RWPE1 (cell line): ENCODE results near the gene ACVRL1.

Source experiments
- CTCF ChIA-PET: fragments of 350-600 bp; sonication (Branson Sonifier 250); formaldehyde crosslinking; extraction: SDS; loops from one replicate; lab custom pipeline; 2021; lab: Yijun Ruan, JAX
- POLR2A ChIA-PET: fragments of 400-600 bp; formaldehyde crosslinking; extraction: SDS; loops from one replicate; lab custom pipeline; 2020; ENCODE audit warnings: antibody characterized with exemption; ENCODE audit not compliant: low non-redundant PET; lab: Yijun Ruan, JAX
- DNase-seq: peaks from one replicate; pipeline ENCODE4 v3.0.0; 2012; ENCODE audit warnings: low spot score
- H3K27ac ChIP-seq: fragments of 450-650 bp; 2 replicates; pipeline ENCODE4 v1.5.1; 2017
- TF ChIP-seq, protein P1 (sequence below): fragments of 450-650 bp; conservative IDR thresholded peaks from 2 replicates; pipeline ENCODE4 v1.5.1; 2017; ENCODE audit warnings: low read depth, mild to moderate bottlenecking

Gene ACVRL1

DNA sequence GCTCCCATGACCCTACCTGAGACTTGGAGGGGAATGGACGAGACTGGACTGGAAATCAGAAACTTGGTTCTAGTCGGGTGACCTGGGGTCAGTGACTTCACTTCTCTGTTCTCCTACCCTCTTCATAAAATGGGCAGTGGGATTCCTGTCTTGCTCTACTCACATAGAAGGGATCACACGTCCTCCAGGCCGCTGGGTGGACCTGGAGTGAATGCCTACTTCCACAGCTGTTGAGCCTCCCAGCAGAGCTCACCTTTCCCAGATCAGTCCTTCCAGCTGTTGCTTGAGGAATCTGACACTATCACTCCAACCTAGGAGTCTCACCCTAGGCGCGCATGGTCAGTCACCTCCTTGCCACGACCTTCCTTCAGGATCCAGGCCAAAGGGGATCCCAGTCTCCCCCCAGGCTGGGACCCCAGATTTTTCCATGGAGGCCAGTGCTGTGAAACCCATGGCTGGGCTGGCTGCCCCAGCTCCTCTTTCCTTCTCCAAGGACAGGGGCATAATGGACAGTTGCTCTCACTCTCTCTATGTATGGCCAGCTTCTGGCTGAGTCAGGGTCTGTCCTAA is 637 bp downstream of the ACVRL1 start:
- DNase-seq: no peak
- ChIA-PET POLR2A (no interaction called here), CTCF (no interaction called here)
- no peak overlapping the region for H3K27ac ChIP-seq
- TF ChIP-seq, protein P1, sequence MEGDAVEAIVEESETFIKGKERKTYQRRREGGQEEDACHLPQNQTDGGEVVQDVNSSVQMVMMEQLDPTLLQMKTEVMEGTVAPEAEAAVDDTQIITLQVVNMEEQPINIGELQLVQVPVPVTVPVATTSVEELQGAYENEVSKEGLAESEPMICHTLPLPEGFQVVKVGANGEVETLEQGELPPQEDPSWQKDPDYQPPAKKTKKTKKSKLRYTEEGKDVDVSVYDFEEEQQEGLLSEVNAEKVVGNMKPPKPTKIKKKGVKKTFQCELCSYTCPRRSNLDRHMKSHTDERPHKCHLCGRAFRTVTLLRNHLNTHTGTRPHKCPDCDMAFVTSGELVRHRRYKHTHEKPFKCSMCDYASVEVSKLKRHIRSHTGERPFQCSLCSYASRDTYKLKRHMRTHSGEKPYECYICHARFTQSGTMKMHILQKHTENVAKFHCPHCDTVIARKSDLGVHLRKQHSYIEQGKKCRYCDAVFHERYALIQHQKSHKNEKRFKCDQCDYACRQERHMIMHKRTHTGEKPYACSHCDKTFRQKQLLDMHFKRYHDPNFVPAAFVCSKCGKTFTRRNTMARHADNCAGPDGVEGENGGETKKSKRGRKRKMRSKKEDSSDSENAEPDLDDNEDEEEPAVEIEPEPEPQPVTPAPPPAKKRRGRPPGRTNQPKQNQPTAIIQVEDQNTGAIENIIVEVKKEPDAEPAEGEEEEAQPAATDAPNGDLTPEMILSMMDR: no peak

DNA sequence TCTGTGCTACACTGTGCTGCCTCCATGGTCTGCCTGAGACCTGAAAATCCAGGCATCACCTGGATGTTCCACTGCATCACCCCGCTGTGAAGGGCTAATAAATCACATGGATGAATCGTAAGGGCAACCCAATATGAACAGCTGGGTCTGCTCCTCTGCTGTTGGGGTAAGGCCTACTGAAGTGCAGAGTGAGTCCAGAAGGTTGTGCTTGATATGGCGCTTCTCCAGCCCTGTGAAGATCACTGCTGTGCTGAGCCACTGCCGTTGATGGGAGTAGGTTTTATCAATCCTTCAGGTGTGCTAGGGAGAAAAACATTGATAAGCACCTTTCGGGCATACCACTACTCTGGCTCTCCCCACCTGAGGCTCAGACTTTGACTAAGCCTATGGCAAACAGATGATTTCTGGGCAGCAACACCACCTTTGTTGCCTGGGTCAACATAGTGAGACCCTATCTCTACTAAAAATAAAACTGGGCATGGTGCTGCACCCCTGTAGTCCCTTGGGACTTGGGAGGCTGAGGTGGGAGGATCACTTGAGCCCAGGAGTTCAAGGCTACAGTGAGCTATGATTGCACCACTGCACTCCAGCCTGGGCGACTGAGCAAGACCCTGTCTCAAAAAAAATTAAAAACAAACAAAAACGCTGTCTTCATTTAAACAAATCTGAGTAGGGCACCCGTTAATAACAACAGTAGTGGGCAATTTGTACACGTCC is 1.7 kb downstream of the ACVRL1 start:
- no peak for DNase-seq
- CTCF ChIA-PET: no interaction called here
- H3K27ac ChIP-seq: no peak overlapping the region
- POLR2A ChIA-PET: no interaction called here
- TF ChIP-seq, protein P1: no peak

DNA sequence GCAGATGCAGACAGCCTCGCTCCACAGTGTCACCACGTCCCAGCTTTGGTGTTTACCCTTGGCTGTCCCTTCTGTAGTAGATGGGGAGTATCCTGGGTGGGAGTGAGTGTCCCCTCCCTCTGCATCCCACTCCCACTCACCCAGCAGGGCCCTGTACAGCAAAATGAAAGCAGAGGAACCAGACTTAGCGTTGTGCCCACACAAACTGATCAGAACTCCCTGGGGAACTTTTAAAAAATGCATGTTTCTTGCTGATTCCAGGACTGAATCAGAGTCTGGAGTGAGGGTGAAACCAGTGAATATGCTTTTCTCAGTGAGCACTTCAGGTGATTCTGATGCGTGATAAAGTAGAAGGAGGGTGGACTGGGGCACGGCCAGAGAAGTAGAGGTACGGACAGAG is 2.9 kb downstream of the ACVRL1 start:
- TF ChIP-seq, protein P1: no peak
- no peak for DNase-seq
- no peak overlapping the region for H3K27ac ChIP-seq
- ChIA-PET CTCF (no interaction called here), POLR2A (no interaction called here)

DNA sequence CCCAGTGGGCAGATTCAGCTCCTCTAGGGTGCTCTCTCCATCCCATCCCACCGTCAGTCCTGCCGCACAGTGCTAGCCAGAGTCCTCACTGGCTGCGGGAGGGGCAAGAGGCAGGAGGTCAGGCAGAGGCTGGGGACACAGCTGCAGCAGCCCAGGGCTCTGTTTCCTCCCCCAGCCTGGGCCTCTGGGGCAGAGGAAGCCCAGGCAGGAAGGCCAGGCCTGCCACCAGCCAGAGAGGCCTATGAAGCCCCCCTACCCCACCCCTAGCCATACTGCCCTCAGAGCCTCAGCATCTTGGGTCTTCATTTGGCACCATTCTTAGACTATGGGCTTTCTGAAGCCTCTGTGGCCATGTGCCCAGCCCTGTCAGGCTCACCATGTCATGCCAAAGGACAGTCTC is 3.4 kb downstream of the ACVRL1 start:
- TF ChIP-seq, protein P1: no peak
- DNase-seq: no peak
- POLR2A ChIA-PET: no interaction called here
- CTCF ChIA-PET: no interaction called here
- H3K27ac ChIP-seq: no peak overlapping the region

DNA sequence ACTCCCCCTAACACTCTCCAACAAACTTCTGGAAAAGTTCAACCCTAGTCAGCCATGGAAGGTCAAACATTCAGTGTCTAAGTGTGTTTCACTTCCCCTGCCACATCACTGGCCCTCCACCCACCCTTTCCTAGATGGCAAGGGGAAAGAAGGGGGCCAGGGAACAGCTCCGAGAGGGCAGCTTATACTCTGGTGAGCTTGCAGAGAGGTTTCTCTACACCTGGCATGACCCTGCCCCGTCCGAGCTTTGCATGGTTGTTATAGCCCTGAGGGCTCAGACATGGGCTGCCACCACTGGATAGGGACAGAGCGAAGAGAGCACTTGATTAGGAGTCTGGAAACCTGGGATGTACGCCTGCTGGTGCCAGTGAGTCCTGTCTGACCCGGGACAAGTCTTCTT is 4.0 kb downstream of the ACVRL1 start:
- ChIA-PET POLR2A (no interaction called here), CTCF (no interaction called here)
- no peak for DNase-seq
- H3K27ac ChIP-seq: no peak overlapping the region
- TF ChIP-seq, protein P1: no peak

DNA sequence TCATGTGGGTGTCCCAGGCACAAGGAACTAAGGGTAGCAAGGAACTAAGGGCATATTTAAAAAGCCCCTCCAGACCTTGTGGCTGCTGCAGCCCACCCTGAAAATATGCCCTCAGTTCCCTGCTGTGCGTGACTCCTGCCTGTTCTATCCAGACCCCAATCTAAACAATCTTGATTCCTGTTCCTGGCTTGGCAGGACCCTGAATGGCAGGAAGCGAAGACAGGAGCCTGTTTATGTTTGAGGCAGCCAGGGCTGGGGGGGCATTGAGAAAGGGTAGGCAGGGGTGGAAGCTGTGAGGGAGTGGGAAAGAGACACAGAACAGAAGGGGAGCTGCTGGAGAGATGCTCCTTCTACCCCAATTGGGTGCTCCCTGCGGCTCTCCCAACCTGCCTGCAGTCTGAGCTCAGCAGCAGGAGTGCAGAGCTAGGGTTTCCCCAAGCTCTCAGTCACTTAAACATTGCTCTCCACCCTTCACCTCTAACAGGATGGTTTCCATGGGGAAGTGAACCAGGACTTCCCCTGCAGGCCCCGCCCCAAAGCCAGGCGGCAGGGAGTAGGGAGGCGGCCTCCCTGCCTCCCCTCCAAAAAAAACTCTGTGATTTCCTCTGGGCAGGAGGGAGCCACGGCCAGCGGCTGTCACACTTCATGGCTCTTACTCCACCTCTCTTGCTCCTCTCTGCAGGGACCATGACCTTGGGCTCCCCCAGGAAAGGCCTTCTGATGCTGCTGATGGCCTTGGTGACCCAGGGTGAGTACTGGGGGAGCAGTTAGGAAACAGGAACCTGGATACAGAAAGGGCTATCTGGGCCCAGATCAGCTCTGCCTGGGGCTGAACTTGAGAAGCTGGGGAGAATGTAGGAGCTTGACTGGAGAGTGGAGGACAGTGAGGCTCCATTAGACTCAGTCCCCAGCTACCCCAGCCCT is 4.7 kb downstream of the ACVRL1 start:
- DNase-seq: no peak

More for the DNA sequence above, 4.7 kb downstream of the ACVRL1 start:
- TF ChIP-seq, protein P1: no peak
- no peak overlapping the region for H3K27ac ChIP-seq
- ChIA-PET CTCF (interaction anchor here (0.6 to 1.0 kb wide), 5 partner anchors 30 to 211 kb away, joined by 3 to 4 read pairs (median 3); no protein-coding TSS in a partner anchor), POLR2A (no interaction called here)
